NB4 (cell line): ENCODE data around the gene OR4D1.
"Not testable (repeated sequence)": the region's sequence is repeated elsewhere in the genome, so short reads cannot be mapped to it uniquely, and the experiment has no call there.

ENCODE experiments used
- DNase-seq: peaks from one replicate; pipeline ENCODE4 v3.0.0; 2010; ENCODE audit warnings: low read depth
- H3K4me3 ChIP-seq: one replicate; pipeline ENCODE4 v1.5.1; 2011; ENCODE audit warnings: mild to moderate bottlenecking, low read depth, low read length, moderate library complexity
- MYC ChIP-seq: IDR thresholded peaks from 2 replicates; pipeline ENCODE4 v1.6.1; 2011; ENCODE audit warnings: low read depth, low read length
- POLR2A ChIP-seq: IDR thresholded peaks from 2 replicates; pipeline ENCODE4 v1.6.1; 2011; ENCODE audit warnings: mild to moderate bottlenecking; ENCODE audit not compliant: insufficient read length; ENCODE audit errors: extremely low read depth
- TF ChIP-seq, protein P1 (sequence below): IDR thresholded peaks from 2 replicates; pipeline ENCODE4 v1.6.1; 2011; ENCODE audit warnings: low read depth, low read length
- TF ChIP-seq, protein P2 (sequence below): IDR thresholded peaks from one replicate; pipeline ENCODE4 v1.5.1; 2012; ENCODE audit warnings: low read depth, low read length

Gene OR4D1

DNA sequence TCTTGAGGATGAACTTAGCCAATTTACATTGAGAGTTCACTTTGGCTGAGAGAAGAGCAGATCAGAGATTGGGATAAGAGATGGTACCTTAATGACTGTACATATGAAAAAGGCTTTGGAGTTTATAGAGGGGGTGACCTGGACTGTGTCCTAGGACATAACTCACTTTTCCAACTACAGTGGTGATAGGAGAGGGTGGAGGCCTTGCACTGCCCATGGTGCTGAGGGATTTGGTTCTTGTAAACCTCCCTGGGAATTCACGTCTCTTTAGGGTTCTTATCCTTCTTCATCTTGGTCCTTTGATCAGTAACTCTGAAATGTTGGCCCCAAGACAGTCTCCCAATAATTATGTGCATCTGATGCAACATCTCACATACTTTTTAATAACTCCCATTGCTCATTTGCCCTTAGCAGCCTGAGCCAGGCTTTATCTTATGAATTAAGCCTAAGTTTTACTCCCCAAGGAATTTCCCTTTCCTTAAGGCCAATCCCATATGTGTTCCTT is at the start of gene OR4D1:
OR4D1 (plus strand) TSS at position 455 of the 505 bp plus-strand sequence. CDS start 6,770 bp downstream, outside the sequence.
- no peak within 1 kb of the TSS for H3K4me3 ChIP-seq
- TF ChIP-seq, protein P1, sequence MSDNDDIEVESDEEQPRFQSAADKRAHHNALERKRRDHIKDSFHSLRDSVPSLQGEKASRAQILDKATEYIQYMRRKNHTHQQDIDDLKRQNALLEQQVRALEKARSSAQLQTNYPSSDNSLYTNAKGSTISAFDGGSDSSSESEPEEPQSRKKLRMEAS = no peak
- TF ChIP-seq MYC (no peak), POLR2A (no peak)
- TF ChIP-seq, protein P2, sequence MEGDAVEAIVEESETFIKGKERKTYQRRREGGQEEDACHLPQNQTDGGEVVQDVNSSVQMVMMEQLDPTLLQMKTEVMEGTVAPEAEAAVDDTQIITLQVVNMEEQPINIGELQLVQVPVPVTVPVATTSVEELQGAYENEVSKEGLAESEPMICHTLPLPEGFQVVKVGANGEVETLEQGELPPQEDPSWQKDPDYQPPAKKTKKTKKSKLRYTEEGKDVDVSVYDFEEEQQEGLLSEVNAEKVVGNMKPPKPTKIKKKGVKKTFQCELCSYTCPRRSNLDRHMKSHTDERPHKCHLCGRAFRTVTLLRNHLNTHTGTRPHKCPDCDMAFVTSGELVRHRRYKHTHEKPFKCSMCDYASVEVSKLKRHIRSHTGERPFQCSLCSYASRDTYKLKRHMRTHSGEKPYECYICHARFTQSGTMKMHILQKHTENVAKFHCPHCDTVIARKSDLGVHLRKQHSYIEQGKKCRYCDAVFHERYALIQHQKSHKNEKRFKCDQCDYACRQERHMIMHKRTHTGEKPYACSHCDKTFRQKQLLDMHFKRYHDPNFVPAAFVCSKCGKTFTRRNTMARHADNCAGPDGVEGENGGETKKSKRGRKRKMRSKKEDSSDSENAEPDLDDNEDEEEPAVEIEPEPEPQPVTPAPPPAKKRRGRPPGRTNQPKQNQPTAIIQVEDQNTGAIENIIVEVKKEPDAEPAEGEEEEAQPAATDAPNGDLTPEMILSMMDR = no peak
- no peak for DNase-seq

- TF ChIP-seq MYC (no peak), POLR2A (no peak)
- TF ChIP-seq, protein P2 = no peak
- TF ChIP-seq, protein P1 = no peak
- no peak for DNase-seq
- H3K4me3 ChIP-seq = no peak overlapping the region
Measured at GRCh38 chr17:58100506-58100905, 47.7 kb upstream of the OR4D1 start.

DNA sequence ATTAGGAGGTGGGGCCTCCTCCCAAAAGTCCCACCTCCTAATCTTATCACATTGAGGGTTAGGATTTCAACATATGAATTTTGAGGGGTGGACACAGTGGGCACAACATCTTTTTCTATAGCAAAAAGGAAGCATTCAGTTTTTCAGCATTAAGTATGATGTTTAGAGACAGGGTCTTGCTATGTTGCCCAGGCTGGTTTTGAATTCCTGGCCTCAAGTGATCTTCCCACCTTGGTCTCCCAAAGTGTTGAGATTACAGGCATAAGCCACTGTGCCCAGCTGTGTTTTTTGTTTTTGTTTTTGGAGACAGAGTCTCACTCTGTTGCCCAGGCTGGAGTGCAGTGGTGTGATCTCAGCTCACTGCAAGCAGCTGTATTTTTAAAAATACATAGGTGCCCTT is 46.3 kb upstream of the OR4D1 start:
- not testable (repeated sequence) for DNase-seq, H3K4me3 ChIP-seq

DNA sequence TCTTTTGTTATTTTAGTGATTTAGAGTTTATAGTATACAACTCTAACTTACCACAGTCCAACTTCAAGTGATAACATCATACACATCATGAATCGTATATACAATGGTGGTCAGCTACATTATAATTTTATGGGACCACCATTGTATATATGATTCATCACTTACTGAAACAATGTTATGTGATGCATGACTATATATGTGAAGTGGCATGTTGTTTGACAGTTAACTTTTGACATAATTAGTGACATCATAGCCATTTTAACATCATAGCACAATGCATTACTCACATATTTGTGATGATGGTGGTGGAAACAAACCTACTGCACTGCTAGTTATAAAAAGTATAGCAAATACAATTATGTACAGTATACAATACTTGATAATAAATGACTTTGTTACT is 43.1 kb upstream of the OR4D1 start:
- H3K4me3 ChIP-seq = no peak overlapping the region
- no peak for DNase-seq
- TF ChIP-seq, protein P2 = no peak

GRCh38 chr17:58107306-58107705 is 40.9 kb upstream of the OR4D1 start:
- no peak overlapping the region for H3K4me3 ChIP-seq
- no peak for DNase-seq
- TF ChIP-seq POLR2A (no peak), MYC (no peak)
- TF ChIP-seq, protein P1 = no peak
- TF ChIP-seq, protein P2 = no peak

DNA sequence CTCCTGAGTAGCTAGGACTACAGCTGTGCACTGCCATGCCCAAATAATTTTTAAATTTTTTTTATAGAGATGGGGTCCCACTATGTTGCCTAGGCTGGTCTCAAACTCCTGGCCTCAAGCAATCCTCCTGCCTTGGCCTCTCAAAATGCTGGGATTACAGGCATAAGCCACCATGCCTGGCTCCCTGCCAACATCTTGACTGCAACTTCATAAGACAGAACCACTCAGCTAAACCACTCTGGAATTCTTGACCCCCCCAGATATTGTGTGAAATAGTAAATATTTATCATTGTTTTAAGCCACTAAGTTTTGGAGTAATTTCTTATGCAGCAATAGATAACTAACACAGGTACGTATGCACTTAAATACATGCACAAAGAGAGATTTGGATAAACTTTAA is 39.0 kb upstream of the OR4D1 start:
- TF ChIP-seq MYC (no peak), POLR2A (no peak)
- TF ChIP-seq, protein P2 = no peak
- TF ChIP-seq, protein P1 = no peak
- no peak overlapping the region for H3K4me3 ChIP-seq
- DNase-seq = no peak
